PC-3 (cell line): ENCODE data around the gene TUBGCP2. TPM values are rescaled to one million over a fixed set of nuclear protein-coding genes. Genes with fewer than 3 reads are reported as not detected.

Source experiments
- ATAC-seq: fragments of 200-7000 bp; cut with Tn5 transposase; 2 replicates; pipeline ENCODE4 v1.9.1; 2020; ENCODE audit warnings: mild to moderate bottlenecking, moderate library complexity
- BruUV-seq: library from RNA; stranded (reverse); fragments of 400-500 nt; replicated peaks from 2 replicates; lab custom pipeline; 2021; lab: Mats Ljungman, UMichigan
- CTCF ChIA-PET: fragments of 300-600 bp; sonication (Branson Sonifier 250); formaldehyde crosslinking; loops from one replicate; lab custom pipeline; 2022; ENCODE audit warnings: antibody characterized with exemption; lab: Charles Lee
- POLR2A ChIA-PET: fragments of 300-600 bp; sonication (Branson Sonifier 250); formaldehyde crosslinking; loops from one replicate; lab custom pipeline; 2022; ENCODE audit warnings: antibody characterized with exemption; ENCODE audit not compliant: unreplicated experiment; lab: Charles Lee
- DNase-seq: peaks from one replicate; pipeline ENCODE4 v3.0.0-alpha.2; 2015
- H2AFZ ChIP-seq: fragments of 300-600 bp; sonication (generic); 2 replicates; pipeline ENCODE4 v1.6.0; 2016; ENCODE audit warnings: antibody characterized with exemption, low read length
- H3F3A ChIP-seq: fragments of 300-600 bp; sonication (generic); one replicate; pipeline ENCODE4 v1.6.0; 2017; ENCODE audit warnings: antibody characterized with exemption, low read length, control low read depth, mild to moderate bottlenecking; ENCODE audit not compliant: unreplicated experiment
- H3K27ac ChIP-seq: fragments of 300-600 bp; sonication (generic); 2 replicates; pipeline ENCODE4 v1.5.1; 2016; ENCODE audit warnings: mild to moderate bottlenecking, low read length
- H3K27me3 ChIP-seq: fragments of 300-600 bp; sonication (generic); 2 replicates; pipeline ENCODE4 v1.6.1; 2016; ENCODE audit warnings: low read length, mixed read lengths
- H3K36me3 ChIP-seq: fragments of 300-600 bp; sonication (generic); 2 replicates; pipeline ENCODE4 v1.6.1; 2016; ENCODE audit warnings: low read depth, mixed run types, low read length, mixed read lengths
- H3K4me1 ChIP-seq: fragments of 300-600 bp; sonication (generic); 2 replicates; pipeline ENCODE4 v1.5.1; 2016; ENCODE audit warnings: low read length; ENCODE audit not compliant: insufficient read depth
- H3K4me2 ChIP-seq: fragments of 300-600 bp; sonication (generic); 2 replicates; pipeline ENCODE4 v1.6.0; 2016; ENCODE audit warnings: low read length
- H3K4me3 ChIP-seq: fragments of 300-600 bp; sonication (generic); 2 replicates; pipeline ENCODE4 v1.5.1; 2016; ENCODE audit warnings: mild to moderate bottlenecking, low read length, mixed read lengths
- H3K79me2 ChIP-seq: fragments of 300-600 bp; sonication (generic); 2 replicates; pipeline ENCODE4 v1.6.1; 2017; ENCODE audit warnings: low read length, mixed read lengths
- H3K9ac ChIP-seq: fragments of 300-600 bp; sonication (generic); 2 replicates; pipeline ENCODE4 v1.6.0; 2016; ENCODE audit warnings: mild to moderate bottlenecking, low read length
- H3K9me2 ChIP-seq: fragments of 300-600 bp; sonication (generic); replicated peaks from 2 replicates; pipeline ENCODE4 v1.6.1; 2016; ENCODE audit warnings: mixed run types, low read length, mixed read lengths
- H3K9me3 ChIP-seq: fragments of 300-600 bp; sonication (generic); 2 replicates; pipeline ENCODE4 v1.6.1; 2016; ENCODE audit warnings: low read length, mixed read lengths
- H4K20me1 ChIP-seq: fragments of 300-600 bp; sonication (generic); 2 replicates; pipeline ENCODE4 v1.6.1; 2016; ENCODE audit warnings: low read length, mixed read lengths
- EZH2 ChIP-seq: fragments of 300-600 bp; sonication (generic); IDR thresholded peaks from one replicate; pipeline ENCODE4 v1.6.1; 2017; ENCODE audit warnings: antibody characterized with exemption, mild to moderate bottlenecking, low read length; ENCODE audit not compliant: unreplicated experiment
- EZH2phosphoT487 ChIP-seq: fragments of 300-600 bp; sonication (generic); IDR thresholded peaks from 2 replicates; pipeline ENCODE4 v1.6.1; 2018; ENCODE audit warnings: mild to moderate bottlenecking, antibody characterized with exemption, low read length, borderline replicate concordance
- intact Hi-C: fragments of 100-400 bp; cut with micrococcal nuclease; formaldehyde crosslinking; loops from 2 replicates; pipeline ENCODE4 v1.9.0; 2023
- total RNA-seq: library from RNA; depleted of rRNA; stranded (reverse); fragments of >200 nt; gene quantifications from 2 replicates; pipeline ENCODE4 v1.2.3, GENCODE V29; 2014
- TF ChIP-seq, protein P1 (sequence below): fragments of 300-600 bp; sonication (generic); conservative IDR thresholded peaks from 2 replicates; pipeline ENCODE4 v1.5.1; 2017; ENCODE audit warnings: antibody characterized with exemption, low read depth, mild to moderate bottlenecking, low read length

Gene TUBGCP2
- total RNA-seq, 1 experiment from 2014 or later: 72.9 TPM

DNA sequence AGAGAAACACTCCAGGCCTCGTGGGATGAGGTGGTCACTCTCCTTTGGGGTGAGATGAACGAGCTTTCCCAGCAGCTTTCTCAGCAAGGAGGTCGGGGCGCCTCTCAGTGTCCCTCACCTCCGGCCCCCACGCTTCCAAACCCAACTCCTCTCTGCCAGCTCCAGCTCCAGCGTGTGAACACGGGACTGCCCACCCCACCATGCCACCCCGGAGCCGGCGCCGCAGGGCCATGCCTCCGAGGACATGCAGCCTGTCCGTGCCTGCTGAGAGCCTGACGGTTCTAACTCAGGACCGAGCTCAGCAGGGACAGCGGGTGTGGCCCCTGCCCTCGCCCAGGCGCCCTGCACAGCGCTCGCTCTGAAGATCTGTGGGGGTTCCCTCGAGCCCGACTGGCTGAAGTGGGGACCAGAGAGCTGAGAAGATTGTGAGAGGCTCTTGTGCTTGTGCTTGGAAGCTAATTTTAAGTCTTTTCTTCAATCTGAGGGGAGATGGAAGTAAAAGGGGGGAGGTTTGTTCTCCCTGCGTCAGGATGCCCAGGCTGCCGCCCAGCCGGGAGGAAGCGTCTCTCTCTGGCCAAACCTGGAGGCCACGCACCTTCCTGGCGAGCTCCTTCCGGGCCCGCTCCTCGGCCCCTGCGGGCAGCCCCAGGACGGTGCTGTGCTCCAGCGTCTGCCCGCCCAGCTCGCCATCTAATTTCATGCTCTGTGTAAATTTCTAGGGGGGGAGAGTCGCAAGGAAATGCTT, 26.9 kb downstream of the TUBGCP2 start:
- no peaks in the 10 kb centered on the region for H3K9me3 ChIP-seq
- peaks cover 36% of the 10 kb centered on the region for H3K4me1 ChIP-seq
- intact Hi-C loops: no loop called here
- H3K9ac ChIP-seq: no peak overlapping the region
- H3F3A ChIP-seq: peaks cover 4% of the 10 kb centered on the region
- ATAC-seq: no peak
- BruUV-seq: no TSS peak
- H3K9me2 ChIP-seq: no peaks in the 10 kb centered on the region
- DNase-seq: no peak
- TF ChIP-seq, protein P1, sequence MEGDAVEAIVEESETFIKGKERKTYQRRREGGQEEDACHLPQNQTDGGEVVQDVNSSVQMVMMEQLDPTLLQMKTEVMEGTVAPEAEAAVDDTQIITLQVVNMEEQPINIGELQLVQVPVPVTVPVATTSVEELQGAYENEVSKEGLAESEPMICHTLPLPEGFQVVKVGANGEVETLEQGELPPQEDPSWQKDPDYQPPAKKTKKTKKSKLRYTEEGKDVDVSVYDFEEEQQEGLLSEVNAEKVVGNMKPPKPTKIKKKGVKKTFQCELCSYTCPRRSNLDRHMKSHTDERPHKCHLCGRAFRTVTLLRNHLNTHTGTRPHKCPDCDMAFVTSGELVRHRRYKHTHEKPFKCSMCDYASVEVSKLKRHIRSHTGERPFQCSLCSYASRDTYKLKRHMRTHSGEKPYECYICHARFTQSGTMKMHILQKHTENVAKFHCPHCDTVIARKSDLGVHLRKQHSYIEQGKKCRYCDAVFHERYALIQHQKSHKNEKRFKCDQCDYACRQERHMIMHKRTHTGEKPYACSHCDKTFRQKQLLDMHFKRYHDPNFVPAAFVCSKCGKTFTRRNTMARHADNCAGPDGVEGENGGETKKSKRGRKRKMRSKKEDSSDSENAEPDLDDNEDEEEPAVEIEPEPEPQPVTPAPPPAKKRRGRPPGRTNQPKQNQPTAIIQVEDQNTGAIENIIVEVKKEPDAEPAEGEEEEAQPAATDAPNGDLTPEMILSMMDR: no peak
- no peak for TF ChIP-seq EZH2phosphoT487
- no peak for TF ChIP-seq EZH2
- CTCF ChIA-PET: no interaction called here
- no peak overlapping the region for H2AFZ ChIP-seq
- no peak overlapping the region for H3K4me2 ChIP-seq
- H3K27me3 ChIP-seq: no peaks in the 10 kb centered on the region
- no peaks in the 10 kb centered on the region for H4K20me1 ChIP-seq
- peaks cover 15% of the 10 kb centered on the region; the same call in 1 of the 2 replicates for H3K36me3 ChIP-seq
- no peak overlapping the region for H3K27ac ChIP-seq
- H3K4me3 ChIP-seq: no peak overlapping the region
- POLR2A ChIA-PET: no interaction called here
- H3K79me2 ChIP-seq: no peaks in the 10 kb centered on the region; the same call in 1 of the 2 replicates

GRCh38 chr10:133281084-133281483, 27.6 kb downstream of the TUBGCP2 start:
- H3K4me3 ChIP-seq: no peak overlapping the region
- DNase-seq (no peak), ATAC-seq (no peak)
- BruUV-seq: no TSS peak
- H2AFZ ChIP-seq: no peak overlapping the region
- H3K4me2 ChIP-seq: no peak overlapping the region
- H3K9me2 ChIP-seq: no peaks in the 10 kb centered on the region
- H3K9me3 ChIP-seq: no peaks in the 10 kb centered on the region
- H3K79me2 ChIP-seq: peaks cover 5% of the 10 kb centered on the region
- no peaks in the 10 kb centered on the region for H3K27me3 ChIP-seq
- CTCF ChIA-PET: no interaction called here
- H3K4me1 ChIP-seq: peaks cover 37% of the 10 kb centered on the region
- H3K36me3 ChIP-seq: peaks cover 15% of the 10 kb centered on the region; the same call in 1 of the 2 replicates
- TF ChIP-seq EZH2: no peak
- no peak for TF ChIP-seq EZH2phosphoT487
- H3F3A ChIP-seq: peaks cover 4% of the 10 kb centered on the region
- POLR2A ChIA-PET: no interaction called here
- H4K20me1 ChIP-seq: no peaks in the 10 kb centered on the region
- H3K27ac ChIP-seq: no peak overlapping the region
- H3K9ac ChIP-seq: no peak overlapping the region
- intact Hi-C loops: no loop called here

- POLR2A ChIA-PET: interaction anchor here (0.6 kb wide), 1 partner anchor 13 kb away, joined by 3 read pairs; no protein-coding TSS in a partner anchor
Measured at GRCh38 chr10:133280391-133281059, 28.1 kb downstream of the TUBGCP2 start.

More at GRCh38 chr10:133280391-133281059, 28.1 kb downstream of the TUBGCP2 start:
- intact Hi-C loops: no loop called here
- TF ChIP-seq, protein P1: no peak
- TF ChIP-seq EZH2 (no peak), EZH2phosphoT487 (no peak)
- Histone ChIP-seq H3K27ac (peak overlapping the region; percentile 98), H3F3A (peaks cover 4% of the 10 kb centered on the region), H3K4me3 (no peak overlapping the region), H2AFZ (no peak overlapping the region), H4K20me1 (no peaks in the 10 kb centered on the region), H3K27me3 (no peaks in the 10 kb centered on the region), H3K36me3 (peaks cover 15% of the 10 kb centered on the region; the same call in 1 of the 2 replicates), H3K9ac (no peak overlapping the region), H3K4me1 (peaks cover 43% of the 10 kb centered on the region), H3K4me2 (no peak overlapping the region), H3K9me3 (no peaks in the 10 kb centered on the region), H3K79me2 (peaks cover 11% of the 10 kb centered on the region), H3K9me2 (no peaks in the 10 kb centered on the region)
- DNase-seq: no peak
- CTCF ChIA-PET: no interaction called here
- no peak for ATAC-seq
- no TSS peak for BruUV-seq
